Measurements from ENCODE around the gene AP3M1. TPM values are rescaled to one million over a fixed set of nuclear protein-coding genes. Genes with fewer than 3 reads are reported as not detected.

AP3M1 gene
- total and polyA plus RNA-seq, 8 donors = 5.1 to 21.2 (median 12.3) TPM

DNA sequence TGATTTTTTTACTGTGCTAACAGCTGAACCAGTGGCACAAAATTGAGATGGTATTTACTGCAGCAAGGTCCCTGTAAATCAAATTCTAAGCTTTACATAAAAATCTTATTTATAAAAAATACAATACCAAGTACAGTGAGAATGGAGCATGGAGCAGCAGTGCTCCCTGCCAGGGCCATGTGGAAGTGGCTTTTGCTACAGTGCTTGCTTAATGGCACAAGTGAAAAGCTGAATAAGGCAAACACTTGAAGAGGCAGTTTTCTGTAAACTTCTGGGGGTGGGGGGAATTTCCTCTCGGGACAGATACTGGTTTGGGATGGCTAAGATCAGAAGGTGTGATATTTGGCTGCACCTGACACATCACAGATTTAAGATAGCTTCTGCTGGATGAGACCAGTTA, 27.5 kb downstream of the AP3M1 start:
- FAIRE-seq (no peak), DNase-seq (no peak), ATAC-seq (no peak)
- WGBS, 2 donors = 34 to 75% methylated on average over 1 of the region's 1 CpG
- H3K36me3 ChIP-seq = peaks cover 0 to 70% (median 11%) of the 10 kb centered on the region in 3 donors
- H3K4me1 ChIP-seq = peaks cover 0 to 4% (median 0%) of the 10 kb centered on the region in 3 donors
- H3K27me3 ChIP-seq = no peaks in the 10 kb centered on the region
- no peaks in the 10 kb centered on the region for H3K9me3 ChIP-seq
- no peak overlapping the region for H3K27ac ChIP-seq
- H3K4me3 ChIP-seq = no peak overlapping the region
- TF ChIP-seq, protein P1, sequence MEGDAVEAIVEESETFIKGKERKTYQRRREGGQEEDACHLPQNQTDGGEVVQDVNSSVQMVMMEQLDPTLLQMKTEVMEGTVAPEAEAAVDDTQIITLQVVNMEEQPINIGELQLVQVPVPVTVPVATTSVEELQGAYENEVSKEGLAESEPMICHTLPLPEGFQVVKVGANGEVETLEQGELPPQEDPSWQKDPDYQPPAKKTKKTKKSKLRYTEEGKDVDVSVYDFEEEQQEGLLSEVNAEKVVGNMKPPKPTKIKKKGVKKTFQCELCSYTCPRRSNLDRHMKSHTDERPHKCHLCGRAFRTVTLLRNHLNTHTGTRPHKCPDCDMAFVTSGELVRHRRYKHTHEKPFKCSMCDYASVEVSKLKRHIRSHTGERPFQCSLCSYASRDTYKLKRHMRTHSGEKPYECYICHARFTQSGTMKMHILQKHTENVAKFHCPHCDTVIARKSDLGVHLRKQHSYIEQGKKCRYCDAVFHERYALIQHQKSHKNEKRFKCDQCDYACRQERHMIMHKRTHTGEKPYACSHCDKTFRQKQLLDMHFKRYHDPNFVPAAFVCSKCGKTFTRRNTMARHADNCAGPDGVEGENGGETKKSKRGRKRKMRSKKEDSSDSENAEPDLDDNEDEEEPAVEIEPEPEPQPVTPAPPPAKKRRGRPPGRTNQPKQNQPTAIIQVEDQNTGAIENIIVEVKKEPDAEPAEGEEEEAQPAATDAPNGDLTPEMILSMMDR (IDR thresholded peaks at IDR 0.05) = no peak
- intact Hi-C loops (cut with DNase I) = no loop called here

DNA sequence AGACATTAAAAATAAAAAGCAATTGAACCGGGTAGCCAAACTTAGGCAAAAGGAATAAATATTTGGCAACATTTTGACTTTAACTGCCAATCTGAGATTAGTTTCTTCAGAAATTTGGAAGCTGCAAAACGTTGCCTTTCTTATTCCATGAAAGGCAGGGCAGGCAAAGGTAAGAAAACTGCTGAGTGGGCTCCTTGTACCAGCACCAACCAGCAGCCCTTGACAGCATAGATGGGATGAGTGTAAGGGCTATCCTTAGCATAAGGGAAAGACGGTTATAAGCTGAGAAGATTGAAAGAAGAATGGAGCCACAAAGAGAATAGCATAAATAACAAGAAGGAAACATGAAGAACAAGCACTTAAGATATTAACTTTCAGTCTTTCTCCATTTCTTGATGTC, 28.6 kb downstream of the AP3M1 start:
- 56 to 73% methylated on average over 3 of the region's 3 CpGs for WGBS, 2 donors
- ATAC-seq = no peak

DNA sequence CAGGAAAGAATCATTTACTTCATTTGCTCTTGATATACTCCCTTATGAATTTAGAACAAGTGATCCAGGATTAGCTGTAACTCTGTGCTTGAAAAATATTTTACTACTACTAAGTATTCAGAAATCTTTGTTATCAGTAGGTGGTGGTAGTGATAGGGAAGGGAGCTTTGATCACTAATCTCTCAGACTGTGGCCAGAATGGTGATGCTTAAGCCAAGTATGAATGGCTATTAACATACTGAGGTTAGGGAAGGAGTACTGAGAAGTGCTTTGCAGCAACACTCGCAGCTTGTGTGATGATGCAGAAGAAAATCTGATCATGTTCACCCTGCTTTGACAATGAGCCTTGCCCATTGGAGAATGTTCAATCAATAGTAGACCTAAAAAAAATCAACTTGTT, 29.3 kb downstream of the AP3M1 start:
- no peak overlapping the region for H3K4me3 ChIP-seq
- no peak for FAIRE-seq
- H3K4me1 ChIP-seq = peaks cover 0 to 4% (median 0%) of the 10 kb centered on the region in 3 donors
- H3K36me3 ChIP-seq = peaks cover 0 to 58% (median 11%) of the 10 kb centered on the region in 3 donors
- 78 to 83% methylated on average over 1 of the region's 1 CpG for WGBS, 2 donors
- no peak for DNase-seq
- TF ChIP-seq, protein P1 (IDR thresholded peaks at IDR 0.05) = no peak
- intact Hi-C loops (cut with DNase I) = no loop called here
- H3K27ac ChIP-seq = no peak overlapping the region
- no peaks in the 10 kb centered on the region for H3K27me3 ChIP-seq
- no peaks in the 10 kb centered on the region for H3K9me3 ChIP-seq
- ATAC-seq = no peak

More for the DNA sequence above, 28.6 kb downstream of the AP3M1 start:
- Histone ChIP-seq H3K4me1 (peaks cover 0 to 4% (median 0%) of the 10 kb centered on the region in 3 donors), H3K9me3 (no peaks in the 10 kb centered on the region), H3K27me3 (no peaks in the 10 kb centered on the region), H3K36me3 (peaks cover 0 to 65% (median 11%) of the 10 kb centered on the region in 3 donors), H3K27ac (no peak overlapping the region), H3K4me3 (no peak overlapping the region)
- TF ChIP-seq, protein P1 (IDR thresholded peaks at IDR 0.05) = no peak
- FAIRE-seq (no peak), DNase-seq (no peak)
- intact Hi-C loops (cut with DNase I) = no loop called here

DNA sequence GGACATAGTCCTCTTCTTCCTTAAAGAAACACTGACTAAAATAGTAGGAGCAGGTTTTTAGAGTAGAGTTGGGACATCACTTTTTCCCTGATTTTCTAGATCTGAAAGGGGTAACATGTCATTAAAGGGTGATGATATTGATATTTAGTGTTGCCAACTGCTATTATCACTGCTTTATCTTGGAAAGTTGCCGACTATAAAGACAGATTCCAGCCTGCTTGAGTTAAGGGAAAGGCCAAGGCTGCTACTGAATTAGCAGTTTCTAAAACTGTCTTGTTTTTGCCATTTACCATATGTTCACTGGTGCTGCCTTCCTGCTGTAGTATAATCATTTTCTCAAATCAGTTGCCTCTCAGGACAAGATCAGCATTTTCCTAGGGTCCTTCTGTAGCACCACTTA, 29.7 kb downstream of the AP3M1 start:
- no peak overlapping the region for H3K27ac ChIP-seq
- intact Hi-C loops (cut with DNase I) = no loop called here
- 25 to 26% methylated on average over 1 of the region's 1 CpG for WGBS, 2 donors

DNA sequence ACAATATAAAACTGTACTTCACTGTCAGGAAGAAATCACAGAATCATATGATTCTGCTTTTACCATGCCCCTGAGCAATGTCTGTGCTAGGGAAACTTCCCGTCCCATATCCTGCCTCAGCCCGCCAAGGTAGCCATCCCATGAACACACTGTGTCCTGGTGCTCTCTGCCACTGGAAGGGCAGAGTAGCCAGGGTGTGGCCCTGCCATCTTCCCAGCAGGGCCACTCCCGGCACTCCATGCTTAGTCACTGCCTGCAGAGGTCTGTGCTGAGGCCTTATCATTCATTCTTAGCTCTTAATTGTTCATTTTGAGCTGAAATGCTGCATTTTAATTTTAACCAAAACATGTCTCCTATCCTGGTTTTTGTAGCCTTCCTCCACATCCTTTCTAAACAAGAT, 31.8 kb downstream of the AP3M1 start:
- no peak for FAIRE-seq
- DNase-seq = no peak
- Histone ChIP-seq H3K9me3 (no peaks in the 10 kb centered on the region), H3K27me3 (no peaks in the 10 kb centered on the region), H3K4me3 (no peak overlapping the region), H3K36me3 (peaks cover 0 to 50% (median 11%) of the 10 kb centered on the region in 3 donors), H3K4me1 (peaks cover 0 to 4% (median 0%) of the 10 kb centered on the region in 3 donors), H3K27ac (no peak overlapping the region)
- WGBS, 2 donors = 85 to 91% methylated on average over 3 of the region's 3 CpGs
- TF ChIP-seq, protein P1 (IDR thresholded peaks at IDR 0.05) = no peak
- no peak for ATAC-seq
- intact Hi-C loops (cut with DNase I) = no loop called here

More for the DNA sequence above, 29.7 kb downstream of the AP3M1 start:
- ATAC-seq = no peak
- Histone ChIP-seq H3K27me3 (no peaks in the 10 kb centered on the region), H3K4me3 (no peak overlapping the region), H3K9me3 (no peaks in the 10 kb centered on the region), H3K4me1 (peaks cover 0 to 4% (median 0%) of the 10 kb centered on the region in 3 donors), H3K36me3 (peaks cover 0 to 54% (median 11%) of the 10 kb centered on the region in 3 donors)
- no peak for FAIRE-seq
- no peak for DNase-seq
- TF ChIP-seq, protein P1 (IDR thresholded peaks at IDR 0.05) = no peak

Data from pancreas (tissue), 10 donors.